ENCODE results near the gene SLC2A13.

The SLC2A13 gene

GRCh38 chr12:40044396-40044795, 61.5 kb downstream of the SLC2A13 start:
- no peak overlapping the region for H3K9ac ChIP-seq (ENCODE audit: low read length)
- no peak overlapping the region for H3K27ac ChIP-seq (ENCODE audit: low read depth, low read length)
- no peak overlapping the region for H3K4me3 ChIP-seq (ENCODE audit: insufficient read depth, low read length, poor library complexity, severe bottlenecking)
- H3K79me2 ChIP-seq (ENCODE audit: insufficient read depth, low read length): no peaks in the 10 kb centered on the region
- H3K4me2 ChIP-seq (ENCODE audit: low read depth, low read length, poor library complexity, severe bottlenecking): no peak overlapping the region
- H3K9me3 ChIP-seq (ENCODE audit: insufficient read depth, low read length): no peaks in the 10 kb centered on the region
- H3K27me3 ChIP-seq (ENCODE audit: low read length): no peaks in the 10 kb centered on the region
- no peaks in the 10 kb centered on the region for H3F3A ChIP-seq (ENCODE audit: insufficient read depth)
- no peaks in the 10 kb centered on the region for H4K20me1 ChIP-seq (ENCODE audit: low read depth, low read length)
- H3K9me2 ChIP-seq (replicated peaks; ENCODE audit: insufficient read depth, low read length): no peaks in the 10 kb centered on the region
- H2AFZ ChIP-seq (ENCODE audit: low read depth, low read length, severe bottlenecking): no peak overlapping the region
- no peak for TF ChIP-seq CTCF (IDR thresholded peaks at IDR 0.05; ENCODE audit: insufficient read depth, low read length, poor library complexity, severe bottlenecking)
- no peak for TF ChIP-seq EZH2phosphoT487 (conservative IDR thresholded peaks at IDR 0.05; ENCODE audit: low read length)
- H3K36me3 ChIP-seq (ENCODE audit: low read length): no peaks in the 10 kb centered on the region

GRCh38 chr12:40039598-40039997, 66.3 kb downstream of the SLC2A13 start:
- H3F3A ChIP-seq (ENCODE audit: insufficient read depth): no peaks in the 10 kb centered on the region
- H3K9me3 ChIP-seq (ENCODE audit: insufficient read depth, low read length): no peaks in the 10 kb centered on the region
- H3K9me2 ChIP-seq (replicated peaks; ENCODE audit: insufficient read depth, low read length): no peaks in the 10 kb centered on the region
- no peak overlapping the region for H2AFZ ChIP-seq (ENCODE audit: low read depth, low read length, severe bottlenecking)
- H3K36me3 ChIP-seq (ENCODE audit: low read length): no peaks in the 10 kb centered on the region
- no peak overlapping the region for H3K27ac ChIP-seq (ENCODE audit: low read depth, low read length)
- no peak overlapping the region for H3K4me2 ChIP-seq (ENCODE audit: low read depth, low read length, poor library complexity, severe bottlenecking)
- no peaks in the 10 kb centered on the region; the same call in 1 of the 2 replicates for H4K20me1 ChIP-seq (ENCODE audit: low read depth, low read length)
- H3K9ac ChIP-seq (ENCODE audit: low read length): no peak overlapping the region
- H3K27me3 ChIP-seq (ENCODE audit: low read length): no peaks in the 10 kb centered on the region
- no peak overlapping the region for H3K4me3 ChIP-seq (ENCODE audit: insufficient read depth, low read length, poor library complexity, severe bottlenecking)
- TF ChIP-seq CTCF (IDR thresholded peaks at IDR 0.05; ENCODE audit: insufficient read depth, low read length, poor library complexity, severe bottlenecking) (no peak), EZH2phosphoT487 (conservative IDR thresholded peaks at IDR 0.05; ENCODE audit: low read length) (no peak)
- no peaks in the 10 kb centered on the region for H3K79me2 ChIP-seq (ENCODE audit: insufficient read depth, low read length)

GRCh38 chr12:40038619-40039018, 67.3 kb downstream of the SLC2A13 start:
- Histone ChIP-seq H3K79me2 (ENCODE audit: insufficient read depth, low read length) (no peaks in the 10 kb centered on the region), H3K4me3 (ENCODE audit: insufficient read depth, low read length, poor library complexity, severe bottlenecking) (no peak overlapping the region), H3K9me3 (ENCODE audit: insufficient read depth, low read length) (no peaks in the 10 kb centered on the region), H3K36me3 (ENCODE audit: low read length) (no peaks in the 10 kb centered on the region), H3F3A (ENCODE audit: insufficient read depth) (no peaks in the 10 kb centered on the region), H3K9ac (ENCODE audit: low read length) (no peak overlapping the region), H3K9me2 (replicated peaks; ENCODE audit: insufficient read depth, low read length) (no peaks in the 10 kb centered on the region), H3K27me3 (ENCODE audit: low read length) (no peaks in the 10 kb centered on the region), H3K4me2 (ENCODE audit: low read depth, low read length, poor library complexity, severe bottlenecking) (no peak overlapping the region), H4K20me1 (ENCODE audit: low read depth, low read length) (no peaks in the 10 kb centered on the region; the same call in 1 of the 2 replicates), H3K27ac (ENCODE audit: low read depth, low read length) (no peak overlapping the region), H2AFZ (ENCODE audit: low read depth, low read length, severe bottlenecking) (no peak overlapping the region)
- no peak for TF ChIP-seq CTCF (IDR thresholded peaks at IDR 0.05; ENCODE audit: insufficient read depth, low read length, poor library complexity, severe bottlenecking)
- TF ChIP-seq EZH2phosphoT487 (conservative IDR thresholded peaks at IDR 0.05; ENCODE audit: low read length): no peak
